ENCODE results near the gene HINT3. TPM values are rescaled to one million over a fixed set of nuclear protein-coding genes. Genes with fewer than 3 reads are reported as not detected.
"Not testable (repeated sequence)": the region's sequence is repeated elsewhere in the genome, so short reads cannot be mapped to it uniquely, and the experiment has no call there.

Gene HINT3
- 10 to 100 TPM; 13.0 to 16.4 TPM for total RNA-seq
- 21.8 TPM for polyA plus RNA-seq (2013, experiment 1 of 2)
- 20.2 TPM for polyA plus RNA-seq (2013, experiment 2 of 2)
- long read RNA-seq, experiment 1, partial matches to known transcripts = 0 of 5 reads
- long read RNA-seq, experiment 1, other reads (novel, unspliced or antisense) = 4 of 5 reads
- long read RNA-seq, experiment 2, transcript HINT3-201 (5 exons, 3,314 nt) = major isoform, 19 of 21 reads
- long read RNA-seq, experiment 2, partial matches to known transcripts = 0 of 21 reads
- long read RNA-seq, experiment 2, other reads (novel, unspliced or antisense) = 2 of 21 reads
- long read RNA-seq, experiment 3, transcript HINT3-201 (5 exons, 3,314 nt) = major isoform, 49 of 56 reads
- long read RNA-seq, experiment 3, partial matches to known transcripts = 0 of 56 reads
- long read RNA-seq, experiment 3, other reads (novel, unspliced or antisense) = 7 of 56 reads
- long read RNA-seq, experiment 4, partial matches to known transcripts = 0 of 8 reads
- long read RNA-seq, experiment 4, other reads (novel, unspliced or antisense) = 4 of 8 reads

DNA sequence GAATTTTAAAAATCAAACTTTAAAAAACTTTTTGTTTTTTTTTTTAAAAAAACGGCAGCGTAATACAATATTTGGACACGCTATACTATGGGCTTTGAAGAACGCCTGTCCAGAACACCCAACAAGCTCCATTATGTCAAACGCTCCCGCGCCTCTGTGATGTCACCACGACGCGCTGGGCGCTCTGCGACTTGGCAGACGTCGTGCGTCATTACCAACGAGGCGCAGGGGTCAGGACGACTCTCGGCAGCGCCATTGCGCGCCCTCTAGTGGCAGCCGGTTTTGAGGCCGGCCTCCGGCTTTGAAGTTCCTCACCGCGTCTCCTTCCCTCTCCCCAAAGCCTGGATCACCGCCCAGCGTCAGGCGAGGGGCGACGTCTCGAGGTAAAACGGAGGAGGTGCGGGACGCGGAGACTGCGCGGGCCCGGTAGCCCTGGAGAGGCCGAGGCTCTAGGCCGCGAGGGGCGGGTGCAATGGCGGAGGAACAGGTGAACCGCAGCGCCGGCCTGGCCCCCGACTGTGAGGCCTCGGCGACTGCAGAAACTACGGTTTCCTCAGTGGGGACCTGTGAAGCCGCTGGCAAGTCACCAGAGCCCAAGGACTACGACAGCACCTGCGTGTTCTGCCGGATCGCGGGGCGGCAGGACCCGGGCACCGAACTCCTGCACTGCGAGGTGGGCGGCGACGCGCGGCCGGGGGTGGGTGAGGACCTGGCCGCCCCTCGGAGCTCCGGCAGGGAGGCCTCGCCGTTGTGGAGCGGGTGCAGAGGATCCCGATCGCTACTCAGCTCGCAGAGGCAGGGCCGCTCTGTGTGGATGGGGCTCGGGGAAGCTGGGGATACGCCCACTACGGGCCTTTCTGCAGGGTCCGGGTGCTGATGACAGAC lies at the start of gene HINT3:
HINT3 (plus strand) TSS at position 265 of the 885 bp plus-strand sequence; CDS start at position 473, 208 bp downstream.
- H3K27me3 ChIP-seq (ENCODE audit: control insufficient read depth, insufficient read depth, low read length, poor library complexity, severe bottlenecking) = peaks cover 10% of the 10 kb centered on the region

DNA sequence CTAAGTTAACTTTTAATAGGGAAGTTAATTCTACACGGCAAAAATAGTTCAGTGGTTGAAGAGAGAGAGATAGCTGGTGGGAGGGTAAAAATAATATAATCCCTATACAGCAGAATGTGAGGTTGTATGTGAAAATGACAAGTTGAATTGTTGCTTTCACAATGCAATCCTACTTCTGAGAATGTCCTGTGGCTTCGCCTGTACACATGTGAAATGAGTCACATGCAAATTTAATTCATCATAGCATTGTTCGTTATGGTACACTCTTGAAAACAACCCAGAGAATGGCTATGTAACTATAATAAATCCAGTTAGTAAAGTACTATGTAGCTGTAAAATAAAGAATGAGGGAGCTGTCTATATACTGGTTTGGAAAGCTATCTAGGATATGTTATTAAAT lies 46.0 kb upstream of the HINT3 start:
- H3K9ac ChIP-seq (ENCODE audit: extremely low read depth, low read length, poor library complexity, severe bottlenecking) = no peak overlapping the region
- H3K9me3 Mint-ChIP-seq = no peaks in the 10 kb centered on the region
- no peaks in the 10 kb centered on the region for H3K27me3 Mint-ChIP-seq (ENCODE audit: insufficient read depth)
- H3K27ac Mint-ChIP-seq = no peak overlapping the region
- no peak for DNase-seq
- H3K4me3 Mint-ChIP-seq = no peak overlapping the region
- H3K27ac ChIP-seq (ENCODE audit: low read depth, low read length) = no peak overlapping the region
- no peaks in the 10 kb centered on the region for H3K4me1 ChIP-seq (ENCODE audit: control insufficient read depth, insufficient read depth, low read length)
- 80 to 93% methylated on average over 1 to 3 of the region's 3 CpGs for WGBS, 2 experiments (ENCODE audit: insufficient coverage in 1 of 2, insufficient read length in 1 of 2)
- TF ChIP-seq, protein P1, sequence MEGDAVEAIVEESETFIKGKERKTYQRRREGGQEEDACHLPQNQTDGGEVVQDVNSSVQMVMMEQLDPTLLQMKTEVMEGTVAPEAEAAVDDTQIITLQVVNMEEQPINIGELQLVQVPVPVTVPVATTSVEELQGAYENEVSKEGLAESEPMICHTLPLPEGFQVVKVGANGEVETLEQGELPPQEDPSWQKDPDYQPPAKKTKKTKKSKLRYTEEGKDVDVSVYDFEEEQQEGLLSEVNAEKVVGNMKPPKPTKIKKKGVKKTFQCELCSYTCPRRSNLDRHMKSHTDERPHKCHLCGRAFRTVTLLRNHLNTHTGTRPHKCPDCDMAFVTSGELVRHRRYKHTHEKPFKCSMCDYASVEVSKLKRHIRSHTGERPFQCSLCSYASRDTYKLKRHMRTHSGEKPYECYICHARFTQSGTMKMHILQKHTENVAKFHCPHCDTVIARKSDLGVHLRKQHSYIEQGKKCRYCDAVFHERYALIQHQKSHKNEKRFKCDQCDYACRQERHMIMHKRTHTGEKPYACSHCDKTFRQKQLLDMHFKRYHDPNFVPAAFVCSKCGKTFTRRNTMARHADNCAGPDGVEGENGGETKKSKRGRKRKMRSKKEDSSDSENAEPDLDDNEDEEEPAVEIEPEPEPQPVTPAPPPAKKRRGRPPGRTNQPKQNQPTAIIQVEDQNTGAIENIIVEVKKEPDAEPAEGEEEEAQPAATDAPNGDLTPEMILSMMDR (conservative IDR thresholded peaks at IDR 0.05) = no peak
- H3K36me3 Mint-ChIP-seq (ENCODE audit: low read depth) = no peaks in the 10 kb centered on the region
- no peak overlapping the region for H3K4me3 ChIP-seq (ENCODE audit: low read length)
- no peaks in the 10 kb centered on the region for H3K36me3 ChIP-seq (ENCODE audit: control insufficient read depth, insufficient read depth, low read length)
- H3K4me1 Mint-ChIP-seq = no peaks in the 10 kb centered on the region
- no peaks in the 10 kb centered on the region for H3K27me3 ChIP-seq (ENCODE audit: control insufficient read depth, insufficient read depth, low read length, poor library complexity, severe bottlenecking)
- H3K9me3 ChIP-seq (ENCODE audit: control insufficient read depth, low read length) = no peaks in the 10 kb centered on the region

More for the DNA sequence above, at the start of gene HINT3:
- peak; percentile 99 for DNase-seq
- Histone ChIP-seq H3K9ac (ENCODE audit: extremely low read depth, low read length, poor library complexity, severe bottlenecking) (peak within 1 kb of the TSS; percentile 76), H3K4me3 (ENCODE audit: low read length) (peak within 1 kb of the TSS; percentile 91), H3K27ac (ENCODE audit: low read depth, low read length) (peak within 1 kb of the TSS; percentile 78), H3K4me1 (ENCODE audit: control insufficient read depth, insufficient read depth, low read length) (no peaks in the 10 kb centered on the region), H3K36me3 (ENCODE audit: control insufficient read depth, insufficient read depth, low read length) (no peaks in the 10 kb centered on the region), H3K9me3 (ENCODE audit: control insufficient read depth, low read length) (peaks cover 10% of the 10 kb centered on the region)
- peak within 1 kb of the TSS; percentile 76 for H3K27ac Mint-ChIP-seq
- 0% methylated on average over 13 to 82 of the region's 82 CpGs for WGBS, 2 experiments (ENCODE audit: insufficient coverage in 1 of 2, insufficient read length in 1 of 2)
- no peak within 1 kb of the TSS for H3K4me3 Mint-ChIP-seq
- TF ChIP-seq, protein P1 (conservative IDR thresholded peaks at IDR 0.05) = peak; percentile 100
- H3K36me3 Mint-ChIP-seq (ENCODE audit: low read depth) = no peaks in the 10 kb centered on the region
- peaks cover 4% of the 10 kb centered on the region for H3K9me3 Mint-ChIP-seq
- peaks cover 13% of the 10 kb centered on the region for H3K27me3 Mint-ChIP-seq (ENCODE audit: insufficient read depth)
- peaks cover 3% of the 10 kb centered on the region for H3K4me1 Mint-ChIP-seq

GRCh38 chr6:125911051-125911451 lies 45.5 kb upstream of the HINT3 start:
- H3K9me3 ChIP-seq (ENCODE audit: control insufficient read depth, low read length); H3K4me1 ChIP-seq (ENCODE audit: control insufficient read depth, insufficient read depth, low read length); H3K27me3 Mint-ChIP-seq (ENCODE audit: insufficient read depth); H3K36me3 Mint-ChIP-seq (ENCODE audit: low read depth); H3K4me1 Mint-ChIP-seq; H3K27me3 ChIP-seq (ENCODE audit: control insufficient read depth, insufficient read depth, low read length, poor library complexity, severe bottlenecking); H3K9me3 Mint-ChIP-seq; H3K27ac Mint-ChIP-seq; H3K4me3 Mint-ChIP-seq; H3K27ac ChIP-seq (ENCODE audit: low read depth, low read length); DNase-seq; H3K9ac ChIP-seq (ENCODE audit: extremely low read depth, low read length, poor library complexity, severe bottlenecking); H3K4me3 ChIP-seq (ENCODE audit: low read length); H3K36me3 ChIP-seq (ENCODE audit: control insufficient read depth, insufficient read depth, low read length): not testable (repeated sequence)
- 89 to 94% methylated on average over 3 to 4 of the region's 4 CpGs for WGBS, 2 experiments (ENCODE audit: insufficient coverage in 1 of 2, insufficient read length in 1 of 2)

GRCh38 chr6:125912430-125912829 lies 44.1 kb upstream of the HINT3 start:
- H3K9ac ChIP-seq (ENCODE audit: extremely low read depth, low read length, poor library complexity, severe bottlenecking); H3K4me3 Mint-ChIP-seq; H3K9me3 Mint-ChIP-seq; H3K4me1 ChIP-seq (ENCODE audit: control insufficient read depth, insufficient read depth, low read length); H3K27me3 ChIP-seq (ENCODE audit: control insufficient read depth, insufficient read depth, low read length, poor library complexity, severe bottlenecking); H3K27ac Mint-ChIP-seq; H3K27me3 Mint-ChIP-seq (ENCODE audit: insufficient read depth); H3K36me3 ChIP-seq (ENCODE audit: control insufficient read depth, insufficient read depth, low read length); H3K9me3 ChIP-seq (ENCODE audit: control insufficient read depth, low read length); H3K4me3 ChIP-seq (ENCODE audit: low read length); H3K4me1 Mint-ChIP-seq; DNase-seq; H3K27ac ChIP-seq (ENCODE audit: low read depth, low read length); H3K36me3 Mint-ChIP-seq (ENCODE audit: low read depth): not testable (repeated sequence)
- 79 to 95% methylated on average over 2 of the region's 2 CpGs for WGBS, 2 experiments (ENCODE audit: insufficient coverage in 1 of 2, insufficient read length in 1 of 2)

All from endodermal cell (in vitro differentiated cells).